GM12891 (cell line): ENCODE results near the gene POLR2A.

Experiments used
- POLR2A ChIP-seq: IDR thresholded peaks from 2 replicates; pipeline ENCODE4 v1.6.1; 2011; ENCODE audit warnings: low read depth, low read length, control low read depth
- POLR2AphosphoS5 ChIP-seq: IDR thresholded peaks from 2 replicates; pipeline ENCODE4 v1.6.1; 2011; ENCODE audit warnings: low read depth, low read length, control low read depth

GRCh38 chr17:7460850-7461660 is 23.1 kb upstream of the POLR2A start:
- no peak for TF ChIP-seq POLR2A
- no peak for TF ChIP-seq POLR2AphosphoS5
